Measurements from ENCODE around the gene MPRIP.

Gene MPRIP

DNA sequence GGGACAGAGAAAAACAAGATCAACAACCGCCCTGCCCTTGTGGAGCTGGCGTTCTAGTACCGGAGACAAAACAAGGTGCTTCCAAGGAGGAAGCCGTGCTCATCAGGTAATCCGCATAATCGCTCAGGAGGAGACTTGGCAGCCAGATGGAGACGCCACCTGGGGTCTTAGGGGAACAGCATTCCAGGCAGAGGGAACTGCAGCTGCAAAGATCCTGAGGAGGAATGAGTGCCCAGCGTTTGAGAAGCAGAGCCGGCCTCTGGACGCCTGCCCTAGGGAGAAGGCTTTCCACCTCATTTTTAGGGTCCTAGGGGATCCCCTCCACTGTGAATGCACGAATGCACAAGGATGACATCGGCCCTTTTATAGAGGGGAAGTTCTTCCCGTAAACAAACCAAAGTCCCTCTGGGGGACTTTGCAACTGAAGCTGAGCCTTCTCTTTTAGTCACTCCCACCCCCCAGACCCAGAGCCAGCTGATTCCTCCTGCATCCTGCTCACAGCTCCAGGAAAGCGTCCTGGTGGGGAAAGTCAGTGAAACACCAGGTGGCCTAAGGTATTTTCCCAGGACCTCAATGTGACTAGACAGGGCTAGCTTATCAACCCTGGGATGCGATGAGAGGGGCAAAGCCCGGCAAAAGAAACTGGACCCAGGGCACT, 13.2 kb upstream of the MPRIP start:
- DNase-seq (ENCODE audit: low read depth in 2 of 2), result no peak

DNA sequence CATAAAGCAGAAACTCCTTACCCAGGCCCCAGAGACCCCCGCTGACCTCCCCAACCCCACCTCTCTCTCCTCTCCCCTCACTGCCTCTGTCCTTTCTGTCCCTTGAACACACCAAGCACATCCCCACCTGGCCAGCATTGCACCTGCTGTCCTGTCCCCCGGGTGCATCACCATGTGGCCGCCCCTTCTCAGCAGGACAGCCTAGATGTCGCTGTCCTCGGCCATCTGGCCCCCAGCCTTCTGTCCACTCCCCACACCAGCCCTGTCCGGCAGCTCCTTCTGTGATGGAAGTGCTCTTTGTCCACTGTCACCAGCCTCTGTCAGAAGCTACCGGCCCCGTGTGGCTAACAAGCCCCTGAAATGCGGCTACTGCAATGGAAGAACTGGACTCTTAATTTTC, 12.3 kb upstream of the MPRIP start:
- DNase-seq (ENCODE audit: low read depth in 2 of 2), result no peak

DNA sequence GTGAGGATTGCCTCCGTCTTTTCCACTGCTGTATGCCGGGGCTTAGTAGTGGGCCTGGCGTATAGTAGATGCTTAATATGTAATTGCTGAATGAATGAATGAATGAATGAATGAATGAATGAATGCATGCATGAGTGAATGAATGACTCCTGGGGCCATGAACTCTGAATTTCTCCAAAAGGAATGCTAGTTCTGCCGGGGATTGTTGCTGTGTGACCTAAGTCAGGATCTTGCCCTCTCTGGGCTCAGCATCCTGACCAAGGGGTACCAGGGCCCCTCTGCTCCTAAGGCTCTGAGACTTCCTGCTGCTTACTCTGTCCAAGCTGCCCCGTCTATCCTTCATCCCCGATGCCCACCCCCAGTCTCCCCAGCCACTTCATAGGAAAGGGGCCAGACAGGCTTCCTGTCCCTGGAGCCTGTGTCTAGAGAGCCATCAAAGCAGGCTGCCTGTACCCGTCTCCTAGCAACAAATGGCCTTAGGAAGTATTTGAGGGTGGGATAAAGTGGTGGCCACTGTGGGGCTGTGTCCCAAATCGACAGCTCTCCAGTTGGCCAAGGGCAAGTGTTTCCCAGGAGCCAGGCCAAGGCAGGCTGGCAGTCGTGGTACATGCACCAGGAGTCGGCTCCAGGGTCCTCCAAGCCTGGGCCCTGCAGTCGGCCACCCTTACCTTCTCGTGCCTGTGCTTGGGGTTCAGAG, 11.6 kb upstream of the MPRIP start:
- DNase-seq (ENCODE audit: low read depth in 2 of 2), result no peak

DNA sequence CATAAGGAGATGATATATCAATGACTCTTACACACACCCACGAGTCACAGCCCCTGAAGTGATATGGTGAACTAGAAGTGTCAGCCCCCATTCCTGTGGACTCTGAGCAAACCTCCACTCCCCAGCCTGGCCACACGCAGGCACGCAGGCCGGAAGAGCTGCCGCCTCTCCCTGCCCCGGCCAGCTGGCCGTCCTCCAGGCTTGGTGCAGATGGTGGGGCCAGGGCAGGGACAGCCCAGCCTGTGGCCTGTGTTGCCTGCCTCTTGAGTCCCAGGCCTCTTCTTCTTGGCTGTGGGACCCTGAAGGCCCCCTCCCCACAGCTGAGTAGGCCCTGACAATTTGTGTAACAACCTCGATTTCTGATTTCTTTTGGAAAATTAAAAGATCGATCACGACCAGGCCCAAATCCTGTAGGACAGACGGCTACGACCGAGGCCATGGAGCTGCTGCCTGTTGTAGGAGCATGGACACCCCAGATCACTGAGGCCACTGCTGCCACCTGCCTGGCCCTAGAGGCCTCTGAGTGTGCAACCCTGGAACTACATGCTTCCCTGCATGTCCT, 10.0 kb upstream of the MPRIP start:
- no peak for DNase-seq (ENCODE audit: low read depth in 2 of 2)

DNA sequence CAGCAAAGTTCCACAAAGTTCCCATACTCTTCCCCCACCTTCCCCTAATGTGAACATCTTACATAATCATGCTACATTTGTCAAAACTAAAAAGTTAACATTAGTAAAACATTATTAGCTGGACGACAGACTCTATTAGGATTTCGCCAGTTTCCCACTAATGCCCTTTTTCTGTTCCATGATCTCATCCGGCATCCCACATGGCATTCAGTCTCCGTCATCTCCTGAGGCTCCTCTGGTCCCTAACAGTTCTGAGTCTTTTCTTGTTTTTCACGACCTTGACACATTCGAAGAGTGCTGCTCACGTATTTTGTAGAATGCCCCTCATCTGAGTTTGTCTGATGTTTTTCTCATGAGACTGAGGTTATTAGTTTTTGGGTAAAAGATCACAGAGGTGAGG, 8.8 kb upstream of the MPRIP start:
- no peak for DNase-seq (ENCODE audit: low read depth in 2 of 2)

DNA sequence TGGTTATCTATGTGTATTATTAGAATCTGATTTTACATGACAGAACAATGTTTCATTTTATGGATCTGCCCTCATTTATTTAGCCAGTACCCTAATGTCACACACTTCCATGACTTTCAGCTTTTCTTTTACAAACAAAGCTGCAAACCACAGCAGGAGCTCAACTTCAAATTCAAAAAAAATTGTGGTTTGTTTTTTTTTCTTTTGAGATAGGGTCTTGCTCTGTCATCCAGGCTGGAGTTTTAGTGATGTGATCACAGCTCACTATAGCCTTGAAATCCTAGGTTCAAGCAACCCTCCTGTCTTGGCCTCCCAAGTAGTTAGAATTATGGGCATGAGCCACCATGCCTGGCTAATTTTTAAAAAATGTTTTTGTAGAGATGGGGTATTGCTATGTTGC, 8.2 kb upstream of the MPRIP start:
- no peak for DNase-seq (ENCODE audit: low read depth in 2 of 2)

DNA sequence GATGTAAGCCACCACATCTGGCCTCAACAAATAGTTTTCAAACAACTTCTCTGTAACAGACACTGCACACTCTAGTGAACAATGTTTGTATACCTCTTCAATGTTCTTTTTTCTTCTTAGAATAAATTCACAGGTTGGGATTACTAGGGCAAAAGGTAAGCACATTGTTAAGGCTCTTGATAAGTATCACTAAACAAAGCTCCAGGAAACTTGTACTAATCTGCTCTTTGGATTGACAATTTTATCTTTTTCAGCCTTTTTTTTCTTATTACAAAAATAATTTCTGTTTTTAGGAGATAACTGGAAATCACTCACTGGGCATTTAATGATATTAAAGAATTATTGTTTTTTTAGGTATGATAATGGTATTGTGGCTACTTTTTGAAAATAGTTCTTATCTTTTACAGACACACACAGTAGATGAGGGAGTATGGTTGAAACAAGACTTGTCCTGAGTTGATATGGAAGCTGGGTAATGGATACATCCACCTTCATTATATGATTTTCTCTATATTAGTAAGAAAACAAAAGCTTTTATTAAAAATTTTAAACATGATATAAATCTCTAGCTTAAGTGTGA, 7.7 kb upstream of the MPRIP start:
- DNase-seq (ENCODE audit: low read depth in 2 of 2), result no peak

DNA sequence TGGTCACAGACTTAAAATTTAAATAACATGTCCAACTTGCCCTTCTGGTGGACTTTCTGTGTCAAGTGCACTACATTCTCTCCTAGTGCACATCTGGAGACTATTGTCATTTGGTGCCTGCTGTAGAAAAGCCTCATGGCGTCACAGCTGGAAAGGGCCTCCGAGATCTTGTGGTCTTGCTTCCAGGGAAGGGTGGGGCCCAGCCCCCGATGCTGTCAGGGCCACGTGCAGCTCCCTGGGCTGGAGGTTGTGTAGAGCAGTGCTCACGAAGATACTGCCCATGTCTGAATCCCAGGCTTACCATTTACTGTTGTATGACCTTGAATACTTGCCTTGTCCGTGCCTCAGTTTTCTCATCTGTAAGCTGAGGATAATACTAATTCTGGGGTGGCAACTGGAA, 6.8 kb upstream of the MPRIP start:
- DNase-seq (ENCODE audit: low read depth in 2 of 2), result no peak

DNA sequence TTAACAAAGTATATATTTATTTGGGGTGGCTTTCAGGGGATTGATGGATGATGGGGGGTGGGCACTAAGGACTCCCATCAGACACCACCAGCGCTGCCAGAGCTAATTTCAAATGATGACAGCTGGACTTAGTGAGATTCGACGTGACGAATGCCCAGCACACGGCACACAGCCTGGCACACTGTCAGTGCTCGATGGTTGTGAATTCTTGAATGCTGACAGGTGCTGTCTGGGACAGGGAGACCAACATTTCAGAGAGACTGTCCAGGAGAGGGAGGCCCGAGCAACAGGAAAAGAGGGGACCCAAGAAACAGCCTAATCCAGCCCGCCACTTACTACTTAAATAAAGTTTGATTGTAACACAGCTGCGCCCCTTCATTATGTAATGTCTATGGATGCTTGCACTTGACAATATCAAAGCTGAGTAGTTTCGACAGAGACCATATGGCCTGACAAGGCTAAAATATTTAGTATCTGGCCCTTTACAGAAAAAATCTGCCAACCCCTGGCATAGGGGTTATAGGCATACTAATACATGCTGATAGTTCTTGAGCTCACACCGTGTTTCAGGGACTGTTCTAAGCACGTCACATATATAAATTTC, 6.2 kb upstream of the MPRIP start:
- no peak for DNase-seq (ENCODE audit: low read depth in 2 of 2)

DNA sequence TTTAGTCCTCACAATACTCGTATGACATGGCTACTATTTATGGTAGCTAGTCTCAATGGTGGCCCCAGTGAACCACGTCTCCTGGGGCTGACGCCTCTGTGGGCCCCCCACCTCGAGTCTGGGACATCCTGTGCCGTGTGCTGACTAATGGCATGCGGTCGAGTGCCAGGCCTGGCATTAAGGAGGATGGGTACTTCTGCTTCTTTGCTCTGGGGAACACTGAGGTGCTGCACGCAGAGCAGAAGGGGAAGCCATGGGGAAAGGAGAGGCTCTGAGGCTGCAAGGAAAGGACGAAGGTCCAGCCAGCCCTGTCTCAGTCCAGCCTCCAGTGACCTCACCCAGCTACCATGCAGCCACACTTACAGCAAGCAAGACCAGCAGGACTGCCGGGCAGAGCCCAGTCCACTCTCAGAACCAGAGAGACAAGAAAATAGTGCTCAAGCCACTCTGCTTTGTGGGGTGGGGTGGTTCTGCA, 5.7 kb upstream of the MPRIP start:
- DNase-seq (ENCODE audit: low read depth in 2 of 2), result no peak

DNA sequence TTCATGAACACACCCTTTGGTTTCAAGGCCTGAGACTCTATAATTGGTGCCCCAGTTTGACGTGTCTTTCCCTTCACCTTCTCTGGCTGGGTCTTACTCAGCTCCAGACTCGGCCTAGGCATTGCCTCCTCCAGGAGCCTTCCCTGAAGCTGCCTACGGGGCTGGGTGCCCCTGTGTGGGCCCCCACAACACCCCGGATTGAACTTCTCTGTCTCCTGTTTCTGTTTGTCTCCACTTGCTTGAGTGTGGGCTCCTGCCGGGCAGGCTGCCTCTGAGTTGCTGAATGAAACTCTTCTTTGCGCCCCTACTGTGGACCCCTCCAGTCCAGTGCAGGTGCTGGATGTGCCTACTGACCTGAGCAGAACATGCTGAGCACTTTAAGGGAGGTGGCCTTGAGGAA, 2.3 kb upstream of the MPRIP start:
- DNase-seq (ENCODE audit: low read depth in 2 of 2), result no peak

DNA sequence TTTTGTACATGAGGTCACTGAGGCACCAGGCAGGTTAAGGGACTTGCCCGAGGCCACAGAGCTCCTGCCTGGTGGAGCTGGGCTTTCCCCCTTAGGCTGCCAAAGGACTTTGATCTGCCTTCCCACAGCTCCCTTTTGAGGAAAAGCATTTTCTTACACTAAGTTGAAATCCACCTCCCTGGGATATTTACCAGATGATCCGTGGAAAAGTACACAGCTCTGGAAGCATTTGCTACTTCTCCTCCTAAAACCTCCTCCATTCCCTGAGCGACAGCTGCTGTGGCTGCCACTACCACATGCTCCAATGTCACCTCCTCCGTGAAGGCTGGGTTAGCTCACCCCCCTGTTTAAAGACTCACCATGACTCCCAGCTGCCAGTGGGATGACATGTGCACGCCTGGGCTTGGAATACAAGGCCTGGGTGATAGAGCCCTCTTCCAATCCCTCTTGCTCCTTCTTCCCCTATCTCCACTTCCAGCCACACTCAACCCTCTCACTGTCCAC, 1.2 kb upstream of the MPRIP start:
- DNase-seq (ENCODE audit: low read depth in 2 of 2), result no peak

DNA sequence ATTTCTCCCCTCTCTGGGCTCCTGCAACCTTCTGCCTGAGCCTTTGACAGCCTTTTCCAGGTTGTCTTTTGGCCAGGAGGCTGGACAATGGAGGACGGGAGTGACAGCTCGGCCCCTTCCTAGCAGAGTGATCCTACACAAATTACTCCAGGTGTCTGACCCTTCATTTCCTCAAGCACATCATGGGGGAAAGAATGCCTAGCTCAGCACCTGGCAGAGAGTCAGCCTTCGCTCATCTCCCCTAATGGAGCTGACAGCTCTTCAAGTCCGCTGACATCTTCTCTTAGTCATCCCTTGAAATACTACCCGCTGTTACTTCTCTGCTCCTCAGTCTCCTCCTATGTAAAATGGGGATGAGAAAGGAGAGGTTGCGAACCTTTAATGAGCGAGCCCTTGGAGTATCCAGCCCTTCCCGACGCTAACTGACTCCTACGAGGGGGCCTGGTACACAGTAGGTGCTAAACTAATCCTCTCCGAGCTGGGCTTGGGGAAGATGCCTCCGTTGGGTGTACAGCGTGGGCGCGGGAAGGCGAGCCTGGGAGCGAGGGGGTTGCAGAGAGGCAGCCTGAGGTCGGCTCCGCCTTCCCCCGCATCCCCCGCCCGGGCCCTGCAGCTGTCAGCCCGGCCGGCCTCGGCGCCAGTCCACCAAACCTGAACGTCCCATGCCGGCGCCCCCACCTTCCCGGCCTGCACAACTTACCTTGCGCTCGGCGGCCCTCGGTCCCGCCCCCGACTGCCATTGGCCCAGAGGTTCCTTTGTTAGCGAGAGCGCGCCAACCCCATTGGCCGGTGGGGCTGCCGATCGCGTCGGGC, 480 bp upstream of the MPRIP start:
- peak; percentile 94 for DNase-seq (ENCODE audit: low read depth in 2 of 2)

DNA sequence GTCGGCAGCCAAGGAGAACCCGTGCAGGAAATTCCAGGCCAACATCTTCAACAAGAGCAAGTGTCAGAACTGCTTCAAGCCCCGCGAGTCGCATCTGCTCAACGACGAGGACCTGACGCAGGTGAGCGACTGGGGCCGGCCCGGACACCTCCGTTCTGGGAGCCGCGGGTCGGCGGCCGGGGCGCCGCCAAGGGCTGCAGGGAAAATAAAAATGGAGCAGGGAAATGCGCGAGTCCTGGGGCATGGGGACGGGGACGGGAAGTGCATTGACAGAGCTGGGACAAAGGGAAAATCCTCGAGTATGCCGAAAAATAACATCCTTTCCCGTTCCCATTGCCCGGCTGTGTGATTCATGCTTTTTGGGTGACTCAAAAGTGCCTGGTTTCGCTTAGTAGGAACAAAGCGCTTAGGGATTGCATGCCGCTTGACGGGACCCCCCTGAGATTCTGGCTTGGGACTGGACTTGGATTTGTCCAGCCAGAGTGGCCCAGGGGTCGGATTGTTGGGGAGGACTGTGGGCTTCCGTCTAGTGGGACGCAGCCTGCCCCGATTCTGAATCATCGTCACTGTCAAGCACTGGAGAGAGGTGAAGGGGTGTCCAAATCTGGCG, 699 bp downstream of the MPRIP start:
- DNase-seq (ENCODE audit: low read depth in 2 of 2), result no peak

DNA sequence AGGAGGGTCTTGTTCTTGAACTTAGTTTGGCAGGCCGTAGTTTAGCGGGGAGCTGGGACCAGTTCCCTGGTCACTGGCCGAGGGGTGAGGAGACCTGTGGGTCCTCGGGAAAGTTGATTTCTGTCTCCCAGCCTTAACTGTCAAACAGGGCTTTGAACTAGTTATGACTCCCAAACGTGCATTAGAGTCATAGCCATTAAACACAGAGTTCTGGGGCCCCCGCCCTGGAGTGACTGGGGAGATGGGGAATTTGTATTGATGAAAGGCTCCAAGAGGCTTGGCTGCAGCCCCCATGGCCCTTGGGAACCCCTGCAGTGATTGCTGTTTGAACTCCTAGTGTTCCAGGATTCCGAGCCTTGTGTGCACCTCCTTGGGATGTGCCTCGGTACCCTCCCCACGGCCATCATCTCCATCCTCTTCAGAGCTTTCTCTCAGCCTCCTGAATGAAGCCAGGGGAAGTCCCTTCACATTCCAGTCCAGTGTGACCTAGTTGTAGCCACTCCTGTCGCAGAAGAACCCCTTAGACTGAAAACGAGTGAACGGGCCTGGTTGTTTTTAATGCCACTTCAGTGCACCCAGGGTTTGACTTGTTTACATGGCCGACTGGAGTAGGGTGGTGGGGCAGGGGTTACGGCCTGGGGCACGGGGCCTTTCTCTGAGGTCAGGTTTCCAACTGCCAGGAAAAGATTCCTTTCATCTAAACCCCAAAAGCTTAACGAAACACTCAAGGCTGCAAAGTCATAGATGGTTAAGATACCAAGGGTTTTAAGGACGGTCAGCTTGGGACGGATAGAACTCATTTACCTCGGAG, 1.4 kb downstream of the MPRIP start:
- no peak for DNase-seq (ENCODE audit: low read depth in 2 of 2)

DNA sequence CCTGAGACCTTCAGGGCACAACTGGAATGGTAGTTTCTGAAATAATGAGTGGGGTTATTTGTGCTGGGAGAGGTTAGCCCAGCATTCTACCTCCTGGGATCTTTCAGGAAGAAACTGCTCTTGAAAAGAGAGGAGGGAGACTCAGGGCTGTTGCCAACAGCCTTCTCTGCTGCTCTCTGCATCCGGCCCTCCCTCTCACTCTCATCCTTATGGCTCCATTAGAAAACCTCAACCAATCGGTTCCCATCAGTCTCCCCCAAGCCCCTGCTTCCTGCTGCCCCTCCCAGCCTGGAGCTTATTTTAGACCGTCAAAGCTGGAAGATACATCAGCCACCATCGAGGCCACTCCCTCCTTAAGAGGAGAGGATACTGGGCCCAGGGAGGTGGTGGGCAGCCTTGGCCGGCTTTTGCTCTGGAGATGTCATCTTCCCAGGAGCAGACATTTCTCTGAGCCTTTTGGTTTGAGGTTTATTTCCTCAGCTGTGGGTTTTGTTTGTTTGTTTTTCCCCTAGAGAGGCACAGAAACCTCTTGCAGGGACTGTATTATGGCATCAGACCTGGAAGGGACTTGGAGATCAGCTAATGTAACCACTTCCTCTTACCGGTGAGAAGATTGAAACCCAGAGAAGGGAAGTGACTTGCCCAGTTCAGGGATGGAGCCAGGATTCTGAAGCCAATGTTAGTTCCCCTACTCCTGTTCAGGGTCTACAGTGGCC, 2.7 kb downstream of the MPRIP start:
- peak; percentile 60 to 64 for DNase-seq (ENCODE audit: low read depth in 2 of 2)

DNA sequence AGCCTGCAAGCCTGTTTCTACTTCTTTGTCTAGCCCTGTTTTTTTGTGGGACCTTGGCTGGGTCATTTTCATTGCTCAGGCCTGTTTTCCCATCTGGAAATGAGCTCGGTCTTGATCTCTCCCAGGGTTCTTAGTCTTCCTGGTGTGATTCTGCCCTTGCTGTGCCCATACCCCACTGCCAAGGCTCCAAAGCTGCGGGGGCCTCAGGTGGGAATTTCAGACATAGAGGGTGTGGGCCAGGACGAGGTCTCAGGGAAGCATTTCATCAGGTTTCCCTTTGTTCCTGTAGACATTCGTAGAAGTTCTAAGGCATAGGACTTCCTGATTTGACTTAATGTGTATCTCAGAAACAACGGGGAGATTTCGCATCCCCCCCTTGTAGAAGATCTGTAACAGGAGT, 5.8 kb downstream of the MPRIP start:
- no peak for DNase-seq (ENCODE audit: low read depth in 2 of 2)

DNA sequence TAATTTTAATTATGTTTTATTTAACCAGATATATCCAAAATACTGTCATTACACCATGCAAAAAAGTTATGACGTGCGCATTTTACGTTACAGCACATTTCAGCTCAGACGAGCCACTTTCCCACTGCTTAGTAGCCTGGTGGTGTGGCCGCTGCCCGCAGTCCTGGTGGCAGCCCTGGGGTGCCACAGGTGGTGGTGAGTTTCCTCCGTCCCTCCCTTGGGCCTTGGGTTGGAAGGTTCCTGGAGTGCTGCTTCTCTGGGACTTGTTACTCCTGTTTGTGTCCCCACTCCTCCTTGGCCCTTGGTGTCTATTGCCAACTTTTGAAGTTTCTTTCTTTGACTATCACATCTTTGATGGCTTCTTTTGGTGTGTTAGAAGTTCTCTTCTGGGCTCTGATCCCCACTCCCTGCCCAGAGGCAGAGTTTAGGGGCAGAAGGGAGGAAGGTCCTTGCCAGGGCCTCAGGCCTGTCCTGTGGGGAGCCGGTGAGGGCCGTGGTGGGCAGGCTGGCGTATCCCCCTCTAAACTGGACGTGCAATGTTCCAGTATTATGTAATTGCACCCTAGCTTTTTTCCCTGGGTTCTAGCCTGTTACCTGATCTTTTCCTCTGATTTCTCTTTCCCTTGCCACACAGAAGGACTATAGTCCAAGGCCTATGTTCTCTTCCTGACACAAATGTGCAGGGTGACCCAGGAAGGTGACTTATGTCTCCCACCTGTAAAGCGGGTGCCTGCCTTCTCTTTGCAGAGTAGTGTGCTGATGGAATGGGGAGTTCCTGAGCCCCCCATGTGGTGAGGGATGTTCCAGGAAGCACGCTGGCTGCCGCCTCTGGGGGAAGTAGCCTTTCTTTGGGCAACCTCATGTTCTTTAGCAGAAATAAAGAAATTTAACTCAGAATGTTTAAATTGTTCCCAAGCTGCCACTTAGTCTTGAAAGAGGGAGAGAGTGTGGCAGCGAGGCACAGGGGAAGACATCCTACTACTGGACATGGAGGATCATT, 8.4 kb downstream of the MPRIP start:
- DNase-seq (ENCODE audit: low read depth in 2 of 2), result no peak
